Astrocyte (in vitro differentiated cells and primary cell): Measurements from ENCODE around the gene CCL11. TPM values are rescaled to one million over a fixed set of nuclear protein-coding genes. Genes with fewer than 3 reads are reported as not detected.
A peak's percentile ranks its signal among the peaks of the same experiment; 100 is the strongest.

Experiments used
- DNase-seq: peaks from one replicate; pipeline ENCODE4 v3.0.0-alpha.2; 2010; ENCODE audit warnings: low read depth
- FAIRE-seq: peaks from 2 replicates; lab custom pipeline; 2011; peaks lifted over from hg19 to GRCh38; lab: Jason Lieb, UNC
- H2AFZ ChIP-seq: 2 replicates; pipeline ENCODE4 v1.6.0; 2012; ENCODE audit warnings: low read depth, low read length, inconsistent platforms
- H3K27ac ChIP-seq: 2 replicates; pipeline ENCODE4 v1.5.1; 2011; ENCODE audit warnings: low read depth, low read length, inconsistent platforms
- H3K27me3 ChIP-seq: 2 replicates; pipeline ENCODE4 v1.6.0; 2011; ENCODE audit warnings: low read length, inconsistent platforms; ENCODE audit not compliant: insufficient read depth
- H3K36me3 ChIP-seq: 2 replicates; pipeline ENCODE4 v1.5.1; 2011; ENCODE audit warnings: low read length, inconsistent platforms; ENCODE audit not compliant: insufficient read depth
- H3K4me1 ChIP-seq: 2 replicates; pipeline ENCODE4 v1.5.1; 2011; ENCODE audit warnings: low read length, inconsistent platforms; ENCODE audit not compliant: insufficient read depth
- H3K4me2 ChIP-seq: 2 replicates; pipeline ENCODE4 v1.6.0; 2012; ENCODE audit warnings: low read length, inconsistent platforms
- H3K4me3 ChIP-seq: 2 replicates; pipeline ENCODE4 v1.5.1; 2011; ENCODE audit warnings: low read depth, mild to moderate bottlenecking, low read length, inconsistent platforms; ENCODE audit not compliant: insufficient read depth
- H3K79me2 ChIP-seq: 2 replicates; pipeline ENCODE4 v1.6.0; 2012; ENCODE audit warnings: mild to moderate bottlenecking, low read length, inconsistent platforms; ENCODE audit not compliant: insufficient read depth
- H3K9ac ChIP-seq: 2 replicates; pipeline ENCODE4 v1.6.0; 2012; ENCODE audit warnings: mild to moderate bottlenecking, low read length, inconsistent platforms
- H3K9me3 ChIP-seq: 2 replicates; pipeline ENCODE4 v1.5.1; 2012; ENCODE audit warnings: low read depth, mild to moderate bottlenecking, low read length, inconsistent platforms; ENCODE audit not compliant: insufficient read depth
- H4K20me1 ChIP-seq: 2 replicates; pipeline ENCODE4 v1.6.0; 2012; ENCODE audit warnings: low read length, inconsistent platforms; ENCODE audit not compliant: insufficient read depth
- H3K27ac Mint-ChIP-seq: one replicate; pipeline ENCODE4 v1.8.0; 2021; ENCODE audit warnings: mild to moderate bottlenecking, mixed read lengths; ENCODE audit not compliant: unreplicated experiment
- H3K27me3 Mint-ChIP-seq: one replicate; pipeline ENCODE4 v1.8.0; 2021; ENCODE audit warnings: low read depth, mixed read lengths; ENCODE audit not compliant: unreplicated experiment
- H3K36me3 Mint-ChIP-seq: one replicate; pipeline ENCODE4 v1.8.0; 2021; ENCODE audit warnings: low read depth, mixed read lengths; ENCODE audit not compliant: unreplicated experiment
- H3K4me1 Mint-ChIP-seq: one replicate; pipeline ENCODE4 v1.8.0; 2021; ENCODE audit warnings: low read depth, mixed read lengths; ENCODE audit not compliant: unreplicated experiment
- H3K4me3 Mint-ChIP-seq: one replicate; pipeline ENCODE4 v1.8.0; 2021; ENCODE audit warnings: mild to moderate bottlenecking, moderate library complexity, mixed read lengths; ENCODE audit not compliant: unreplicated experiment
- H3K9me3 Mint-ChIP-seq: one replicate; pipeline ENCODE4 v1.8.0; 2021; ENCODE audit warnings: mild to moderate bottlenecking, mixed read lengths; ENCODE audit not compliant: unreplicated experiment
- EZH2 ChIP-seq: IDR thresholded peaks from 2 replicates; pipeline ENCODE4 v1.6.1; 2012; ENCODE audit warnings: mild to moderate bottlenecking, low read length, inconsistent platforms; ENCODE audit not compliant: insufficient read depth
- total RNA-seq: library from RNA; stranded (reverse); gene quantifications from 2 replicates; pipeline ENCODE4 v1.2.1, GENCODE V29; 2021
- TF ChIP-seq, protein P1 (sequence below): IDR thresholded peaks from 2 replicates; pipeline ENCODE4 v1.5.1; 2011; ENCODE audit warnings: low read depth, mild to moderate bottlenecking, inconsistent platforms, low read length, moderate library complexity; ENCODE audit not compliant: insufficient read depth

CCL11 gene
- total RNA-seq, 1 donor from 2014 or later = not detected

DNA sequence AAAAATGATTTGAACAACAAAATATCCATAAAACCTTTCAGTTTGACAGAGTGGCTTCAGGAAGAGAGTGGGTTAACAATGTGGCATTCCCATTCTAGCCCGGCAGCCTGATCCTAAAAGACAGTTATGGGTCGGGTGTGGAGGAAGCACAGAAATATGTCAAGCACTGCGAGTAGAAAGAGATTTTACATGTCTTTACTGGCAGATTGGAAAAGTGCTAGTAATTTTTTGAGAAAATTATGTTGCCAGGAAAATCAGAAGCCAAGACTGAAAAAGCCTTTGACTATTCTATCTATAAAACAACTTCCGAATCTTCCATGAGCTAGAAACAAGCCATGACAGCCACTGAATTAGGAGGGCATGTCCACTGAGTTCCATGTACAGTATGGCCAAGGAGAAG lies 24.7 kb upstream of the CCL11 start:
- Histone ChIP-seq H3K4me1 (peaks cover 16% of the 10 kb centered on the region), H2AFZ (no peak overlapping the region), H3K36me3 (no peaks in the 10 kb centered on the region), H3K9me3 (no peaks in the 10 kb centered on the region), H3K27me3 (no peaks in the 10 kb centered on the region), H3K4me3 (no peak overlapping the region), H4K20me1 (no peaks in the 10 kb centered on the region), H3K27ac (no peak overlapping the region), H3K79me2 (peaks cover 8% of the 10 kb centered on the region), H3K9ac (no peak overlapping the region), H3K4me2 (no peak overlapping the region)
- peaks cover 10% of the 10 kb centered on the region for H3K4me1 Mint-ChIP-seq
- no peaks in the 10 kb centered on the region for H3K27me3 Mint-ChIP-seq
- peaks cover 3% of the 10 kb centered on the region for H3K9me3 Mint-ChIP-seq
- H3K36me3 Mint-ChIP-seq = no peaks in the 10 kb centered on the region
- no peak overlapping the region for H3K4me3 Mint-ChIP-seq
- H3K27ac Mint-ChIP-seq = no peak overlapping the region
- FAIRE-seq = no peak
- no peak for TF ChIP-seq EZH2
- TF ChIP-seq, protein P1, sequence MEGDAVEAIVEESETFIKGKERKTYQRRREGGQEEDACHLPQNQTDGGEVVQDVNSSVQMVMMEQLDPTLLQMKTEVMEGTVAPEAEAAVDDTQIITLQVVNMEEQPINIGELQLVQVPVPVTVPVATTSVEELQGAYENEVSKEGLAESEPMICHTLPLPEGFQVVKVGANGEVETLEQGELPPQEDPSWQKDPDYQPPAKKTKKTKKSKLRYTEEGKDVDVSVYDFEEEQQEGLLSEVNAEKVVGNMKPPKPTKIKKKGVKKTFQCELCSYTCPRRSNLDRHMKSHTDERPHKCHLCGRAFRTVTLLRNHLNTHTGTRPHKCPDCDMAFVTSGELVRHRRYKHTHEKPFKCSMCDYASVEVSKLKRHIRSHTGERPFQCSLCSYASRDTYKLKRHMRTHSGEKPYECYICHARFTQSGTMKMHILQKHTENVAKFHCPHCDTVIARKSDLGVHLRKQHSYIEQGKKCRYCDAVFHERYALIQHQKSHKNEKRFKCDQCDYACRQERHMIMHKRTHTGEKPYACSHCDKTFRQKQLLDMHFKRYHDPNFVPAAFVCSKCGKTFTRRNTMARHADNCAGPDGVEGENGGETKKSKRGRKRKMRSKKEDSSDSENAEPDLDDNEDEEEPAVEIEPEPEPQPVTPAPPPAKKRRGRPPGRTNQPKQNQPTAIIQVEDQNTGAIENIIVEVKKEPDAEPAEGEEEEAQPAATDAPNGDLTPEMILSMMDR = no peak
- no peak for DNase-seq

DNA sequence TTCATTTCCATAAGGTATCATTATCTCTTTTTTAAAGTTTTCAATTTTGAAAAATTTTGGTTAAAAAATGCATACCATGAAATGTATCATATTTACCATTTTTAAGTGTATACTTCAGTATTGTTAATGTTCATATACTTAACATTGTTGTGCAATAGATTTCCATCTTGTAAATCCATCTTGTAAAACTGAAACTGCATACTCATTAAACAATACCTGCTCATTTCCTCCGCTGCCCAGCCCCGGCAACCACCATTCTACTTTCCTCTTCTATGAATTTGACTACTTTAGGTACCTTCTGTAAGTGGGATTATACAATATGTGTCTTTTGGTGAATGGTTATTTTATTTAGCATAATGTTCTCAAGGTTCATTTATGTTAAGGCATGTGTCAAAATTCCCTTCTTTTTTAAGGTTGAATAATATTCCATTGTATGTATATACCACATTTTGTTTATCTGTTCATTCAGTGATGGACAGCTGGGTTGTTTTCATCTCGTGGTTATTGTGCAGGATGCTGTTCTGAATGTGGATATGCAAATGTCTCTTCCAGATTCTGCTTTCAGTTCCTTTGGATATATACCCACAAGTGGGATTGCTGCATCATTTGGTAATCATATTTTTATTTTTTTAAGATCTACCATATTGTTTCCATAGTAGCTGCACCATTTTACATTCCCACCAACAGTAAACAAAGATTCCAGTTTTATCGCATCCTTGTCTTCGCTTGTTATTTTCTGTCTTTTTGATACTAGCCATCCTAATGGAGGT lies 23.8 kb upstream of the CCL11 start:
- H3K4me3 ChIP-seq = no peak overlapping the region
- H4K20me1 ChIP-seq = no peaks in the 10 kb centered on the region
- no peak for DNase-seq
- H3K27me3 ChIP-seq = no peaks in the 10 kb centered on the region
- H3K9me3 ChIP-seq = no peaks in the 10 kb centered on the region
- H3K9me3 Mint-ChIP-seq = peaks cover 3% of the 10 kb centered on the region
- peaks cover 8% of the 10 kb centered on the region for H3K4me1 ChIP-seq
- no peak overlapping the region for H3K27ac Mint-ChIP-seq
- no peaks in the 10 kb centered on the region for H3K79me2 ChIP-seq
- H3K27ac ChIP-seq = no peak overlapping the region
- no peak overlapping the region for H2AFZ ChIP-seq
- no peak overlapping the region for H3K4me3 Mint-ChIP-seq
- H3K9ac ChIP-seq = no peak overlapping the region
- H3K36me3 Mint-ChIP-seq = no peaks in the 10 kb centered on the region
- peak; percentile 43 for FAIRE-seq
- H3K4me1 Mint-ChIP-seq = peaks cover 7% of the 10 kb centered on the region
- no peaks in the 10 kb centered on the region for H3K27me3 Mint-ChIP-seq
- no peaks in the 10 kb centered on the region for H3K36me3 ChIP-seq
- TF ChIP-seq, protein P1 = no peak
- TF ChIP-seq EZH2 = no peak
- H3K4me2 ChIP-seq = no peak overlapping the region

DNA sequence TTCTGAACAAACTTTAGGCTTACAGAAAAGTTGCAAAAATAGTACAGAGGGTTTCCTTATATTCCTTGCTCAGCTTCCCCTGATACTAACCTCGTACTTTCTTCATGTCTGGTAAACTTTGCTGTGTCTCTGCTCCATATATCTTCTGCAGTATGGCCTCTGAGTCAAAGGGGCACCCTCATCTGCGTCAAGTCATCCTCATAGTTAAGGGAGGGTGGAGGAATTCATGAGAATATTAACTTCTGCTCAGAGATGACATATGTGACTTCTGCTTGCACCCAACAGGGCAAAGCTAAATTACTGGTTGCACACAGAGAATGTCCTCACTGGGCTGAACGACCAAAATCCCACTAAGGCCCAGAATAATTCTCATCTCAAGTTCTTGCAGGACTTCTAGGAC lies 19.8 kb upstream of the CCL11 start:
- H3K9ac ChIP-seq = no peak overlapping the region
- H3K4me2 ChIP-seq = no peak overlapping the region
- H3K4me3 ChIP-seq = no peak overlapping the region
- Mint-ChIP-seq H3K9me3 (no peaks in the 10 kb centered on the region), H3K4me1 (no peaks in the 10 kb centered on the region), H3K27me3 (peaks cover 5% of the 10 kb centered on the region), H3K36me3 (no peaks in the 10 kb centered on the region), H3K4me3 (no peak overlapping the region), H3K27ac (no peak overlapping the region)
- peaks cover 4% of the 10 kb centered on the region for H3K4me1 ChIP-seq
- DNase-seq (no peak), FAIRE-seq (no peak)
- no peaks in the 10 kb centered on the region for H3K36me3 ChIP-seq
- no peaks in the 10 kb centered on the region for H3K9me3 ChIP-seq
- TF ChIP-seq, protein P1 = no peak
- TF ChIP-seq EZH2 = no peak
- no peaks in the 10 kb centered on the region for H3K79me2 ChIP-seq
- no peak overlapping the region for H3K27ac ChIP-seq
- no peaks in the 10 kb centered on the region for H3K27me3 ChIP-seq
- no peaks in the 10 kb centered on the region for H4K20me1 ChIP-seq
- no peak overlapping the region for H2AFZ ChIP-seq
